Measurements from ENCODE around the gene RAB31. TPM values are rescaled to one million over a fixed set of nuclear protein-coding genes. Genes with fewer than 3 reads are reported as not detected.
A peak's percentile ranks its signal among the peaks of the same experiment; 100 is the strongest.

Gene RAB31
- total RNA-seq, 6 donors from 2014 or later, result 40.3 to 128 (median 95.8) TPM

GRCh38 chr18:9877655-9878014 lies 169.5 kb downstream of the RAB31 start:
- ATAC-seq (ENCODE audit: low FRiP score in 2 of 2), result no peak
- no peaks in the 10 kb centered on the region for H3K27me3 ChIP-seq
- H3K27ac ChIP-seq, result peak overlapping the region; percentile 23 to 76 (median 60)
- no peaks in the 10 kb centered on the region for H3K36me3 ChIP-seq
- no peaks in the 10 kb centered on the region for H3K9me3 ChIP-seq
- H3K4me3 ChIP-seq, result no peak overlapping the region
- H3K4me1 ChIP-seq, result peaks cover 0 to 10% (median 5%) of the 10 kb centered on the region in 4 donors
- TF ChIP-seq EP300 (IDR thresholded peaks at IDR 0.05) (no peak), POLR2AphosphoS5 (IDR thresholded peaks at IDR 0.05) (no peak), CTCF (IDR thresholded peaks at IDR 0.05) (no peak)
- no peak for DNase-seq

GRCh38 chr18:9878095-9878494 lies 170.0 kb downstream of the RAB31 start:
- Histone ChIP-seq H3K4me1 (peaks cover 0 to 10% (median 5%) of the 10 kb centered on the region in 4 donors), H3K27me3 (no peaks in the 10 kb centered on the region), H3K36me3 (no peaks in the 10 kb centered on the region), H3K9me3 (no peaks in the 10 kb centered on the region), H3K27ac (no peak overlapping the region), H3K4me3 (no peak overlapping the region)
- ATAC-seq (ENCODE audit: low FRiP score in 2 of 2) (no peak), DNase-seq (no peak)
- 88 to 97% methylated on average over 1 of the region's 1 CpG for WGBS, 2 donors
- TF ChIP-seq POLR2A (IDR thresholded peaks at IDR 0.05) (no peak), CTCF (IDR thresholded peaks at IDR 0.05) (no peak), POLR2AphosphoS5 (IDR thresholded peaks at IDR 0.05) (no peak), EP300 (IDR thresholded peaks at IDR 0.05) (no peak)

- TF ChIP-seq POLR2A (IDR thresholded peaks at IDR 0.05) (no peak), POLR2AphosphoS5 (IDR thresholded peaks at IDR 0.05) (no peak), EP300 (IDR thresholded peaks at IDR 0.05) (no peak), CTCF (IDR thresholded peaks at IDR 0.05) (no peak)
- H3K9me3 ChIP-seq, result no peaks in the 10 kb centered on the region
- ATAC-seq (ENCODE audit: low FRiP score in 2 of 2) (no peak), DNase-seq (no peak)
- no peak overlapping the region for H3K4me3 ChIP-seq
- H3K4me1 ChIP-seq, result peaks cover 0 to 10% (median 5%) of the 10 kb centered on the region in 4 donors
- no peaks in the 10 kb centered on the region for H3K27me3 ChIP-seq
- H3K27ac ChIP-seq, result no peak overlapping the region
- H3K36me3 ChIP-seq, result no peaks in the 10 kb centered on the region
- WGBS, 2 donors, result 93 to 97% methylated on average over 6 of the region's 6 CpGs
These were observed 170.7 kb downstream of the RAB31 start for GRCh38 chr18:9878783-9879242.

- WGBS, 2 donors, result 89 to 92% methylated on average over 6 of the region's 6 CpGs
- H3K27me3 ChIP-seq, result no peaks in the 10 kb centered on the region
- no peak for TF ChIP-seq EP300 (IDR thresholded peaks at IDR 0.05)
- TF ChIP-seq POLR2A (IDR thresholded peaks at IDR 0.05), result no peak
- no peak for TF ChIP-seq CTCF (IDR thresholded peaks at IDR 0.05)
- no peak for TF ChIP-seq POLR2AphosphoS5 (IDR thresholded peaks at IDR 0.05)
- no peaks in the 10 kb centered on the region for H3K36me3 ChIP-seq
- no peak for DNase-seq
- H3K9me3 ChIP-seq, result no peaks in the 10 kb centered on the region
- no peak overlapping the region for H3K4me3 ChIP-seq
- H3K27ac ChIP-seq, result no peak overlapping the region
- no peak for ATAC-seq (ENCODE audit: low FRiP score in 2 of 2)
- H3K4me1 ChIP-seq, result no peaks in the 10 kb centered on the region
These were observed 176.0 kb downstream of the RAB31 start for GRCh38 chr18:9884090-9884489.

GRCh38 chr18:9884532-9885140 lies 176.5 kb downstream of the RAB31 start:
- no peak for ATAC-seq (ENCODE audit: low FRiP score in 2 of 2)
- H3K27ac ChIP-seq, result no peak overlapping the region
- no peak for DNase-seq

More at GRCh38 chr18:9884532-9885140, 176.5 kb downstream of the RAB31 start:
- H3K36me3 ChIP-seq, result no peaks in the 10 kb centered on the region
- no peak overlapping the region for H3K4me3 ChIP-seq
- TF ChIP-seq EP300 (IDR thresholded peaks at IDR 0.05) (no peak), POLR2AphosphoS5 (IDR thresholded peaks at IDR 0.05) (no peak), POLR2A (IDR thresholded peaks at IDR 0.05) (no peak), CTCF (IDR thresholded peaks at IDR 0.05) (no peak)
- WGBS, 2 donors, result 89 to 93% methylated on average over 12 of the region's 12 CpGs
- H3K27me3 ChIP-seq, result no peaks in the 10 kb centered on the region
- no peaks in the 10 kb centered on the region for H3K4me1 ChIP-seq
- no peaks in the 10 kb centered on the region for H3K9me3 ChIP-seq

Data from upper lobe of left lung (tissue), 6 donors.